ENCODE measurements around the gene CYP24A1. TPM values are rescaled to one million over a fixed set of nuclear protein-coding genes. Genes with fewer than 3 reads are reported as not detected.

CYP24A1 gene
- total RNA-seq, 2 donors from 2014 or later: 0.13 TPM; not detected in 1

DNA sequence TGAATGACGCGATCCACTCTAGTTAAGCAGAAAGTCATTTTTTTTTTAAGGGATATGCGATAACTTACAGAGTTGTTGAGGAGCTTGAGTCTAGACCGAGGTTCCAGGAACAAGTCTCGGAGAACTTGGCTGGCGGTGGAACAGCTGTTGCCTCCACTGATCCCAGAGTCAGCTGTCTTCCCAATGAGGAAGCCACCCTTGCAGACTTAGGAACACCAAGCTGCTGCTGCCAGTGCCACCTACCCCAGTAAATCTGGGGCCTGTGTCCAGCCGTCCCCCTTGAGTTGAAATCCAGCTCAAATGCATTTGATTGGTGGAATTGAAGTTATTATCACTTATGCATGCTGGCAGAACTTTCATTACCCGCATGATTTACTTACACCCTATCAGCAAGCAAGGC lies 40.8 kb upstream of the CYP24A1 start:
- Mint-ChIP-seq H3K27me3 (ENCODE audit: insufficient read depth) (no peaks in the 10 kb centered on the region), H3K36me3 (ENCODE audit: low read depth) (peaks cover 61% of the 10 kb centered on the region), H3K27ac (no peak overlapping the region), H3K4me3 (no peak overlapping the region), H3K4me1 (peaks cover 7% of the 10 kb centered on the region), H3K9me3 (no peaks in the 10 kb centered on the region)
- no peak for DNase-seq
- no peak overlapping the region for H3K27ac ChIP-seq (ENCODE audit: low read depth, low read length)
- WGBS, 2 experiments (ENCODE audit: insufficient coverage in 1 of 2, insufficient read length in 1 of 2): 87 to 96% methylated on average over 6 to 8 of the region's 8 CpGs
- H3K4me1 ChIP-seq (ENCODE audit: control insufficient read depth, insufficient read depth, low read length): peaks cover 5% of the 10 kb centered on the region
- H3K36me3 ChIP-seq (ENCODE audit: control insufficient read depth, insufficient read depth, low read length): peaks cover 56% of the 10 kb centered on the region
- TF ChIP-seq, protein P1, sequence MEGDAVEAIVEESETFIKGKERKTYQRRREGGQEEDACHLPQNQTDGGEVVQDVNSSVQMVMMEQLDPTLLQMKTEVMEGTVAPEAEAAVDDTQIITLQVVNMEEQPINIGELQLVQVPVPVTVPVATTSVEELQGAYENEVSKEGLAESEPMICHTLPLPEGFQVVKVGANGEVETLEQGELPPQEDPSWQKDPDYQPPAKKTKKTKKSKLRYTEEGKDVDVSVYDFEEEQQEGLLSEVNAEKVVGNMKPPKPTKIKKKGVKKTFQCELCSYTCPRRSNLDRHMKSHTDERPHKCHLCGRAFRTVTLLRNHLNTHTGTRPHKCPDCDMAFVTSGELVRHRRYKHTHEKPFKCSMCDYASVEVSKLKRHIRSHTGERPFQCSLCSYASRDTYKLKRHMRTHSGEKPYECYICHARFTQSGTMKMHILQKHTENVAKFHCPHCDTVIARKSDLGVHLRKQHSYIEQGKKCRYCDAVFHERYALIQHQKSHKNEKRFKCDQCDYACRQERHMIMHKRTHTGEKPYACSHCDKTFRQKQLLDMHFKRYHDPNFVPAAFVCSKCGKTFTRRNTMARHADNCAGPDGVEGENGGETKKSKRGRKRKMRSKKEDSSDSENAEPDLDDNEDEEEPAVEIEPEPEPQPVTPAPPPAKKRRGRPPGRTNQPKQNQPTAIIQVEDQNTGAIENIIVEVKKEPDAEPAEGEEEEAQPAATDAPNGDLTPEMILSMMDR (conservative IDR thresholded peaks at IDR 0.05): no peak
- H3K9me3 ChIP-seq (ENCODE audit: control insufficient read depth, low read length): peaks cover 7% of the 10 kb centered on the region
- no peaks in the 10 kb centered on the region for H3K27me3 ChIP-seq (ENCODE audit: control insufficient read depth, insufficient read depth, low read length, poor library complexity, severe bottlenecking)
- no peak overlapping the region for H3K4me3 ChIP-seq (ENCODE audit: low read length)
- no peak overlapping the region for H3K9ac ChIP-seq (ENCODE audit: extremely low read depth, low read length, poor library complexity, severe bottlenecking)

DNA sequence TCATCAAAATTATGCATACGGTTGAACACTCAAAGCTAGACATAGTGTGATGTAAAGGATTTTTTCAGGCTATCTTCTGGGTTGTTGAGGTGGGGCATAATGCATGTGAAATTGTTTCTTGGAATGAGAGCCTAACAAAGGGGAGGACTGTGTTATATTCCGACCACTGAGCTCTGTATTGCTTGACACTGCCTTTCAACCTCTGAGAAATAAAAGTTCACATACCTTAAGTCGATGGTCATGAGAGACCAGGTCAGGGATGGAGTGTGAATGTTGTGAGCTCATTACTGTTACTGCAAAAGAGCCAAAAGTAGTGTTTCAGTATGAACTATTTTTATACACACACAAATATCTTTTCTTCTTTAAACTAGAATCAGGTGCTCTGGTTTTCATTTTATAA lies 39.1 kb upstream of the CYP24A1 start:
- peaks cover 10% of the 10 kb centered on the region for H3K4me1 ChIP-seq (ENCODE audit: control insufficient read depth, insufficient read depth, low read length)
- H3K9ac ChIP-seq (ENCODE audit: extremely low read depth, low read length, poor library complexity, severe bottlenecking): no peak overlapping the region
- H3K27me3 ChIP-seq (ENCODE audit: control insufficient read depth, insufficient read depth, low read length, poor library complexity, severe bottlenecking): no peaks in the 10 kb centered on the region
- H3K27ac ChIP-seq (ENCODE audit: low read depth, low read length): no peak overlapping the region
- peaks cover 56% of the 10 kb centered on the region for H3K36me3 Mint-ChIP-seq (ENCODE audit: low read depth)
- WGBS, 2 experiments (ENCODE audit: insufficient coverage in 1 of 2, insufficient read length in 1 of 2): 95 to 100% methylated on average over 1 to 3 of the region's 3 CpGs
- peaks cover 7% of the 10 kb centered on the region for H3K9me3 ChIP-seq (ENCODE audit: control insufficient read depth, low read length)
- no peak for DNase-seq
- H3K36me3 ChIP-seq (ENCODE audit: control insufficient read depth, insufficient read depth, low read length): peaks cover 51% of the 10 kb centered on the region
- H3K9me3 Mint-ChIP-seq: no peaks in the 10 kb centered on the region
- H3K27ac Mint-ChIP-seq: no peak overlapping the region
- H3K27me3 Mint-ChIP-seq (ENCODE audit: insufficient read depth): no peaks in the 10 kb centered on the region
- H3K4me1 Mint-ChIP-seq: peaks cover 16% of the 10 kb centered on the region
- no peak overlapping the region for H3K4me3 Mint-ChIP-seq
- H3K4me3 ChIP-seq (ENCODE audit: low read length): no peak overlapping the region
- TF ChIP-seq, protein P1 (conservative IDR thresholded peaks at IDR 0.05): no peak

DNA sequence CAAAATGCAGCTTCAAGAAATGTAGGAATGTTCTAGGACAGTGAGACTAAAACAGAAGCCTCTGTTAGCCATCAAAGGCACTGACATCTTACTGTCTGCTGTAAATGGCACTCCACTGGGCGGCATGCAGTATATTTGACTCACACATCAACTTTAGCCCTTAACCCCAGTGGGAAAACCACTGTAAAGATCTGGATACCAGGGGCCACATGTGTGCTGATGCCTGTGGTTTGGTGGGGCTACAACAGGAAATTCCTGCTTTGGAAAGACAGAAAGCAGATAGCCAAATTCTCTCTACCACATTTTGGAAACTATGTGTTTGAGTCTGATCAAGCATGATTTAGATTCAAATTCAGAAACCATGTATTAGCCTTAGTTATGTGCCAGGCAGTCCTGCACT lies 38.4 kb upstream of the CYP24A1 start:
- Histone ChIP-seq H3K36me3 (ENCODE audit: control insufficient read depth, insufficient read depth, low read length) (peaks cover 49% of the 10 kb centered on the region), H3K9ac (ENCODE audit: extremely low read depth, low read length, poor library complexity, severe bottlenecking) (no peak overlapping the region), H3K27me3 (ENCODE audit: control insufficient read depth, insufficient read depth, low read length, poor library complexity, severe bottlenecking) (no peaks in the 10 kb centered on the region), H3K27ac (ENCODE audit: low read depth, low read length) (no peak overlapping the region), H3K4me1 (ENCODE audit: control insufficient read depth, insufficient read depth, low read length) (peaks cover 10% of the 10 kb centered on the region), H3K9me3 (ENCODE audit: control insufficient read depth, low read length) (peaks cover 7% of the 10 kb centered on the region), H3K4me3 (ENCODE audit: low read length) (no peak overlapping the region)
- Mint-ChIP-seq H3K4me1 (peaks cover 16% of the 10 kb centered on the region), H3K4me3 (no peak overlapping the region), H3K9me3 (no peaks in the 10 kb centered on the region), H3K36me3 (ENCODE audit: low read depth) (peaks cover 50% of the 10 kb centered on the region), H3K27me3 (ENCODE audit: insufficient read depth) (no peaks in the 10 kb centered on the region), H3K27ac (no peak overlapping the region)
- WGBS, 2 experiments (ENCODE audit: insufficient coverage in 1 of 2, insufficient read length in 1 of 2): 83 to 95% methylated on average over 1 of the region's 1 CpG
- TF ChIP-seq, protein P1 (conservative IDR thresholded peaks at IDR 0.05): no peak
- DNase-seq: no peak
